AG10803 (cell line): ENCODE measurements around the gene GALNT17.

ENCODE experiments used
- DNase-seq: peaks from one replicate; pipeline ENCODE4 v3.0.0; 2010; ENCODE audit warnings: low read depth
- H3K4me3 ChIP-seq: 2 replicates; pipeline ENCODE4 v1.5.1; 2011; ENCODE audit warnings: mild to moderate bottlenecking, low read length, control low read depth
- TF ChIP-seq, protein P1 (sequence below): conservative IDR thresholded peaks from 2 replicates; pipeline ENCODE4 v1.5.1; 2011; ENCODE audit warnings: mild to moderate bottlenecking, low read length, control low read depth, inconsistent platforms

The GALNT17 gene

DNA sequence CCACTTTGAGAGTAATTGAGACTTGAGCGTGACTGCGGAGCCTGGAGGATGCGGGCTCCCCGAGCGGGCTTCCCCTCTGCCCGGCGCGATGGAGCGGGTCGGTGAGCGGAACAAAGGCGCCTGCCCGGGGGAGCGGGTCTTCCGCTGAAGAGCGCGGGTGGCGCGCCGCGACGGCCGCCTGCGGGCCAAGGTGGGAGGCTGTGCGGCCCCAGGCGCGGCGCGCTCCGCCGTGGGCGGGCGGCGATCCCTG, at the start of gene GALNT17:
GALNT17 (plus strand) TSS at position 18 of the 250 bp plus-strand sequence.
- no peak within 1 kb of the TSS for H3K4me3 ChIP-seq
- DNase-seq = no peak
- TF ChIP-seq, protein P1, sequence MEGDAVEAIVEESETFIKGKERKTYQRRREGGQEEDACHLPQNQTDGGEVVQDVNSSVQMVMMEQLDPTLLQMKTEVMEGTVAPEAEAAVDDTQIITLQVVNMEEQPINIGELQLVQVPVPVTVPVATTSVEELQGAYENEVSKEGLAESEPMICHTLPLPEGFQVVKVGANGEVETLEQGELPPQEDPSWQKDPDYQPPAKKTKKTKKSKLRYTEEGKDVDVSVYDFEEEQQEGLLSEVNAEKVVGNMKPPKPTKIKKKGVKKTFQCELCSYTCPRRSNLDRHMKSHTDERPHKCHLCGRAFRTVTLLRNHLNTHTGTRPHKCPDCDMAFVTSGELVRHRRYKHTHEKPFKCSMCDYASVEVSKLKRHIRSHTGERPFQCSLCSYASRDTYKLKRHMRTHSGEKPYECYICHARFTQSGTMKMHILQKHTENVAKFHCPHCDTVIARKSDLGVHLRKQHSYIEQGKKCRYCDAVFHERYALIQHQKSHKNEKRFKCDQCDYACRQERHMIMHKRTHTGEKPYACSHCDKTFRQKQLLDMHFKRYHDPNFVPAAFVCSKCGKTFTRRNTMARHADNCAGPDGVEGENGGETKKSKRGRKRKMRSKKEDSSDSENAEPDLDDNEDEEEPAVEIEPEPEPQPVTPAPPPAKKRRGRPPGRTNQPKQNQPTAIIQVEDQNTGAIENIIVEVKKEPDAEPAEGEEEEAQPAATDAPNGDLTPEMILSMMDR = no peak

DNA sequence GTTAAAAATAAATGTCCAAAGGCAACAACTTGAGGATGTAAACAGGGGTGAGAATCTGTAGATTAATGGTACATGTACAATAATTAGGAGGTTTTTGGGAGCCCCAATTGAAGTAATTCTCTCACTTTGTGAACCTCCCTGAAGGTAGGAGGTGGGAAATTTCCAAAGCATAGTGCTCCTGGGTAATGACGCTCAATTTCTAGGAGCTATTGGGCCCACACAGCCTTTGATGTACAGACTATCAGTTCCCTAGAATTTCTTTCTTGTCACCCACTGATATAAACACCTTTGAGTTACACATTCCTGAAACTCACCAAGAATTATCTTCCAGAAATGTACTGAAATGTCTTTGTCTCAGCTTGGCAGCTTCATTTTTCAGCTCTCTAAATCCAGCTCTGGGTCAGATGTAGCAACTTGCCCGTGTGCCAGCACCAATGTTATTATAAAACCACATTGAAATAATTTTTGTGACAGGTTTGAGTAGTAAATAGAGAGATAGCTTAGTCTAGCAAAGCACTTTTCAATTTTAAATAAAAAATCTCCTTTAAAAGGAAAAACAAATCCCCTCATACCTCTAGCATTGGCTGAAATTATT, 36.6 kb upstream of the GALNT17 start:
- TF ChIP-seq, protein P1 = no peak

DNA sequence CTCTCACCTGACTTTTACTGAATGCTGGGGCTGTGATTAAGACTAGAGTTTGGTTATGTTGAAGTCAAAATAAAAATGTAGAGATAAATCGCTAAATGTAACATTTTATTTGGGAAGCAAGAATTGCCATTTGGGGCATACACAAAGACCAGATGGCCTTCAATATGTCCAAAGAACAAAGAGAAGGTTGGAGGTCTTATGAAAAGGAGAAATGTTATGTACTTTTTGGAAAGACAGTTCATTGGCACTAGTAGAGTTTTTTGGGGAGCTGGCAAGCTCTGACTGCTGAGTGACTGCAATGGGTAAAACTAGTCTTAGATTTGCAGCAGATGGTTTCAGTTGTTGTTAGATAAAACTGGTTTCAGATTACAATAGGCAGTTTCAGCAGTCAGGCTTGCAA, 35.6 kb upstream of the GALNT17 start:
- no peak for DNase-seq
- TF ChIP-seq, protein P1 = no peak
- H3K4me3 ChIP-seq = no peak overlapping the region

More for the DNA sequence above, 36.6 kb upstream of the GALNT17 start:
- H3K4me3 ChIP-seq = no peak overlapping the region
- DNase-seq = no peak

DNA sequence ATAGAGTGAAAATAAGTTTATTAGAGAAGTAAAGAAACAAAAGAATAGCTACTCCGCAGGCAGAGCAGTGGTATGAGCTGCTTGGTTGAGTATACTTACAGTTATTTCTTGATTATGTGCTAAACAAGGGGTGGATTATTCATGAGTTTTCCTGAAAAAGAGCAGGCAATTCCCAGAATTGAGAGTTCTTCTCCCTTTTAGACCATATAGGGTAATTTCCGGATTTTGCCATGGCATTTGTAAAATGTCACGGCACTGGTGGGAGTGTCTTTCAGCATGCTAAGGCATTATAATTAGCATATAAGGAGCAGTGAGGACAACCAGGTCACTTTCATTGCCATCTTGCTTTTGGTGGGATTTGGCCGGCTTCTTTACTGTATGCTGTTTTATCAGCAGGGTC, 25.7 kb upstream of the GALNT17 start:
- TF ChIP-seq, protein P1 = no peak
- H3K4me3 ChIP-seq = no peak overlapping the region
- DNase-seq = no peak

DNA sequence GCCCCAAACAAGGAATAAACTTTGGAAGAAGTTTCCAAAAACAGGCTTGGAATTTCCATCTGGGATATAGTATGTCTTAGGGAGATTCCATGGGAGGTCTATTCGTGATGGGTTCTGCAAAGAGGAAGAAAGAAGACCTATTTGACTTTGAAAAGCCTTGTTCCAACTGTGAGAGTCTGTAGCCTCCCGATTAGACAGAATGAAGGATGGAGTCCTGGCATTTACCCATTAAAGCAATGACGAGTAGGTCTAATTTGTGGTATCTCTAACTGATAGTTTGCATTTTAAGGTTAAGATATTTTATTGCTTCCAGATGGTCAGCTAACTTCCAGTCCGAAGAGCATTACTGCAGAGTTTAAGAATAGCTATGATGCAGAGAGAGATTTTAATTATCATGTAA, 19.5 kb upstream of the GALNT17 start:
- DNase-seq = no peak
- TF ChIP-seq, protein P1 = no peak
- no peak overlapping the region for H3K4me3 ChIP-seq

DNA sequence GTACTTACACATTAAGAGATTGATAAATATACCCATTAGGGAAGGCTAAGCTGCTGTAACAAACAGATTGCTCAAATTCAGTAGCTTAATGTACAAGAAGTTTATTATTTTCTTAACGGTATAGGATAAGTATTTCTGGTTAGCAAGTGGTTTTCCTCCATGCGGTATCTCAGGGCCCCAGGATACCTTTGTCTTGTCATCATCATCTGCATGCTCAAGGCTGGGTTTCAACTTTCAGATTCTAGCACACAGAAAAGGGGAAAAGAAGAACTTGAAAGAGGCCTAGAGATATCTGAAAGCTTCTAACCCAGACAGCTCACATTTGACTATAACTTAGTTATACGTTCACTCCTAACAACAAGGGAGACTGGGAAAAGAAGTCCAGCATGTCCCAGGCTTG, 11.8 kb upstream of the GALNT17 start:
- no peak overlapping the region for H3K4me3 ChIP-seq
- TF ChIP-seq, protein P1 = no peak
- DNase-seq = no peak

DNA sequence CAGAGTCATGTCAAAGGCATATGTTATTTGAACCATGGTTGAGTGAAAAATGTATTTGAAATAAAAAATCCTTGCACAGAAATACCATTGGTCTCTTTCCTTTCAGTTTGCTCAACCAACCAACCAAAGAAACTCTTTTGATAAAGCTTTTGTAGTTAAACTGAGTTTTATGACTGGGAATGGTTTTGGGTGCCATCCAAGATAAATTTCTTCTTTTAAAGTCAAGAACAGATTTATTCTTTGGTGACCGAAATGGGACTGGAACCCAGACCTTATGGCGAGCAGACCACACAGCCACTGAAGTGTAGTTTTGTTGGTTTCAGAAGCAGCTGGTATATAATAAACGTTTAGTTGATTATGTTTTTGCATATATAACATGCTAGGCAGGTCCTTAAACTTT, 2.8 kb upstream of the GALNT17 start:
- no peak overlapping the region for H3K4me3 ChIP-seq
- DNase-seq = no peak
- TF ChIP-seq, protein P1 = no peak
